Measurements from ENCODE around the gene ALKBH1.

DNA sequence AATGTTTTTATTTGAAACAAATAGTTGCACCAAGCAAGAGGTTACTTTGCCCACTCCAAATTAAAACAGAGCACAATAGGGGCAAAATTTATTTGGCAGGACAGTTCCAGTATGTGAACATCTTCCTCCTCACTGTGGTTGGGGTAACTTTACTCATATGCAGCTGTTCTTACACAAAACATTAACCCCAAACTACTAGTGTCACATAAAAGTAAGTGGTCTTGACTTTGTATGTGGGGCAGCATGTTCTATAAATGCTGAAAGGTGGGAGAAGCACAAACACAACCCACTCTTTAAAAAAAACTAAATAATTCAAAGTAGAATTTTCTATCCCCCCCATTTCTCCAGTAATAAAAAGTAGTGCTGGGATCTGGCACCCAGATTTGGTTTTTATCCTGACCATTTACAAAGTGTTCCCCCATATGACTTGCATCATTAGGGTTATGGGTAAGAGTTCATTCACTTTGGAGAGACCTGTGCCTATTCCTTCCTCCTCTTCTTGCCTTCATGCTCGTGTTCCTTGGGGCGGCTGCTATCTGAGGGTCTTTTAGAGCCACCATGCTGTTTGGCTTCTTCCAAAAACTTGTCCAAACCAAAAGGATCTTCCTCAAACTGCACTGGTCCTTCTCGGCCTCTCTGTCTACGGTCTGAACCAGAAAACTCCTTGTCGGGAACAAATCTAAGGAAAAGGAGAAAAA is 9.9 kb upstream of the ALKBH1 start:
- no peak for TF ChIP-seq EZH2 (IDR thresholded peaks at IDR 0.05; ENCODE audit: low read length)
- no peak for TF ChIP-seq CTCF (optimal IDR thresholded peaks at IDR 0.05 in 1 of 3, IDR thresholded peaks at IDR 0.05 in 1 of 3, conservative IDR thresholded peaks at IDR 0.05 in 1 of 3; ENCODE audit: extremely low read depth in 1 of 3, insufficient read depth in 2 of 3, low read length in 3 of 3)
